Measurements from ENCODE around the gene DENND11. TPM values are rescaled to one million over a fixed set of nuclear protein-coding genes. Genes with fewer than 3 reads are reported as not detected.
"Not testable (repeated sequence)": the region's sequence is repeated elsewhere in the genome, so short reads cannot be mapped to it uniquely, and the experiment has no call there.

The DENND11 gene
- total and polyA plus RNA-seq, 9 of the 15 experiments (the other 6 are each of a cell fraction or from before 2014, with no cell fraction given): 0.07 to 1.1 (median 0.36) TPM

- FAIRE-seq; H2AFZ ChIP-seq (ENCODE audit: low read depth, low read length); intact Hi-C loops (cut with micrococcal nuclease); H3K9me1 ChIP-seq (ENCODE audit: control insufficient read depth, insufficient read depth, low read length); H3K4me2 ChIP-seq (ENCODE audit: insufficient read depth, low read length); H3K9me3 ChIP-seq (replicated peaks; ENCODE audit: control insufficient read depth, insufficient read depth, low read depth, low read length); H3K79me2 ChIP-seq (ENCODE audit: control insufficient read depth, insufficient read depth, low read length); CTCF ChIA-PET (ENCODE audit: low intra/inter-chr PET ratio); H4K20me1 ChIP-seq (replicated peaks; ENCODE audit: control insufficient read depth, insufficient read depth, low read length); BruUV-seq (replicated peaks); DNase-seq (ENCODE audit: extremely low read depth in 1 of 4, low spot score in 3 of 4); H3K4me1 ChIP-seq (replicated peaks in 1 of 2; ENCODE audit: control insufficient read depth in 2 of 2, insufficient read depth in 2 of 2, low read length in 2 of 2); H3K27ac ChIP-seq (ENCODE audit: extremely low read depth, low read depth, low read length); H3K4me3 ChIP-seq; ATAC-seq; H3K9ac ChIP-seq (ENCODE audit: insufficient read depth in 1 of 2, low read depth in 2 of 2, low read length in 2 of 2); in situ Hi-C loops (cut with MboI); H3K36me3 ChIP-seq (ENCODE audit: control insufficient read depth, insufficient read depth, low read length): not testable (repeated sequence)
- POLR2A ChIA-PET: interaction anchor here (0.8 to 1.5 kb wide), 2 partner anchors 9 to 22 kb away, joined by 3 read pairs; no protein-coding TSS in a partner anchor
- H3K27me3 ChIP-seq (ENCODE audit: control insufficient read depth in 2 of 2, insufficient read depth in 2 of 2, low read length in 2 of 2): peaks cover 29 to 37% of the 10 kb centered on the region in 2 experiments
- WGBS (ENCODE audit: insufficient coverage, low coverage, missing lambda C conversion rate): 3% methylated on average over 3 of the region's 3 CpGs
Measured at GRCh38 chr7:141689072-141689825, 12.7 kb downstream of the DENND11 start.

- no peaks in the 10 kb centered on the region for H3K9me3 ChIP-seq (replicated peaks; ENCODE audit: control insufficient read depth, insufficient read depth, low read depth, low read length)
- ChIA-PET POLR2A (no interaction called here), CTCF (ENCODE audit: low intra/inter-chr PET ratio) (no interaction called here)
- peaks cover 29 to 37% of the 10 kb centered on the region in 2 experiments for H3K27me3 ChIP-seq (ENCODE audit: control insufficient read depth in 2 of 2, insufficient read depth in 2 of 2, low read length in 2 of 2)
- in situ Hi-C loops (cut with MboI) (no loop called here), intact Hi-C loops (cut with micrococcal nuclease) (no loop called here)
- no peaks in the 10 kb centered on the region for H3K79me2 ChIP-seq (ENCODE audit: control insufficient read depth, insufficient read depth, low read length)
- no peak overlapping the region for H2AFZ ChIP-seq (ENCODE audit: low read depth, low read length)
- BruUV-seq (replicated peaks): no TSS peak
- FAIRE-seq (no peak), ATAC-seq (no peak), DNase-seq (ENCODE audit: extremely low read depth in 1 of 4, low spot score in 3 of 4) (no peak)
- H3K4me3 ChIP-seq: no peak overlapping the region
- H4K20me1 ChIP-seq (replicated peaks; ENCODE audit: control insufficient read depth, insufficient read depth, low read length): no peaks in the 10 kb centered on the region
- no peak overlapping the region for H3K9ac ChIP-seq (ENCODE audit: insufficient read depth in 1 of 2, low read depth in 2 of 2, low read length in 2 of 2)
- H3K36me3 ChIP-seq (ENCODE audit: control insufficient read depth, insufficient read depth, low read length): no peaks in the 10 kb centered on the region
- no peak overlapping the region for H3K4me2 ChIP-seq (ENCODE audit: insufficient read depth, low read length)
- H3K27ac ChIP-seq (ENCODE audit: extremely low read depth, low read depth, low read length): no peak overlapping the region
- 3% methylated on average over 5 of the region's 5 CpGs for WGBS (ENCODE audit: insufficient coverage, low coverage, missing lambda C conversion rate)
- H3K4me1 ChIP-seq (replicated peaks in 1 of 2; ENCODE audit: control insufficient read depth in 2 of 2, insufficient read depth in 2 of 2, low read length in 2 of 2): no peaks in the 10 kb centered on the region
- no peaks in the 10 kb centered on the region for H3K9me1 ChIP-seq (ENCODE audit: control insufficient read depth, insufficient read depth, low read length)
- TF ChIP-seq MTA1 (IDR thresholded peaks at IDR 0.05; ENCODE audit: borderline replicate concordance) (no peak), DDX20 (tag; IDR thresholded peaks at IDR 0.05; ENCODE audit: low read depth) (no peak), SP2 (IDR thresholded peaks at IDR 0.05; ENCODE audit: extremely low read depth, low read depth, low read length, poor library complexity, severe bottlenecking) (no peak), CXXC5 (CRISPR knock-in tag; IDR thresholded peaks at IDR 0.05) (no peak), KDM1A (IDR thresholded peaks at IDR 0.05) (no peak), E2F3 (CRISPR knock-in tag; IDR thresholded peaks at IDR 0.05) (no peak), NR3C1 (CRISPR knock-in tag; IDR thresholded peaks at IDR 0.05) (no peak)
- TF ChIP-seq, protein P1, sequence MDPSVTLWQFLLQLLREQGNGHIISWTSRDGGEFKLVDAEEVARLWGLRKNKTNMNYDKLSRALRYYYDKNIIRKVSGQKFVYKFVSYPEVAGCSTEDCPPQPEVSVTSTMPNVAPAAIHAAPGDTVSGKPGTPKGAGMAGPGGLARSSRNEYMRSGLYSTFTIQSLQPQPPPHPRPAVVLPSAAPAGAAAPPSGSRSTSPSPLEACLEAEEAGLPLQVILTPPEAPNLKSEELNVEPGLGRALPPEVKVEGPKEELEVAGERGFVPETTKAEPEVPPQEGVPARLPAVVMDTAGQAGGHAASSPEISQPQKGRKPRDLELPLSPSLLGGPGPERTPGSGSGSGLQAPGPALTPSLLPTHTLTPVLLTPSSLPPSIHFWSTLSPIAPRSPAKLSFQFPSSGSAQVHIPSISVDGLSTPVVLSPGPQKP (CRISPR knock-in tag; IDR thresholded peaks at IDR 0.05): no peak
- TF ChIP-seq, protein P2, sequence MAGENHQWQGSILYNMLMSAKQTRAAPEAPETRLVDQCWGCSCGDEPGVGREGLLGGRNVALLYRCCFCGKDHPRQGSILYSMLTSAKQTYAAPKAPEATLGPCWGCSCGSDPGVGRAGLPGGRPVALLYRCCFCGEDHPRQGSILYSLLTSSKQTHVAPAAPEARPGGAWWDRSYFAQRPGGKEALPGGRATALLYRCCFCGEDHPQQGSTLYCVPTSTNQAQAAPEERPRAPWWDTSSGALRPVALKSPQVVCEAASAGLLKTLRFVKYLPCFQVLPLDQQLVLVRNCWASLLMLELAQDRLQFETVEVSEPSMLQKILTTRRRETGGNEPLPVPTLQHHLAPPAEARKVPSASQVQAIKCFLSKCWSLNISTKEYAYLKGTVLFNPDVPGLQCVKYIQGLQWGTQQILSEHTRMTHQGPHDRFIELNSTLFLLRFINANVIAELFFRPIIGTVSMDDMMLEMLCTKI (IDR thresholded peaks at IDR 0.05; ENCODE audit: partially characterized antibody): no peak
- TF ChIP-seq, protein P3, sequence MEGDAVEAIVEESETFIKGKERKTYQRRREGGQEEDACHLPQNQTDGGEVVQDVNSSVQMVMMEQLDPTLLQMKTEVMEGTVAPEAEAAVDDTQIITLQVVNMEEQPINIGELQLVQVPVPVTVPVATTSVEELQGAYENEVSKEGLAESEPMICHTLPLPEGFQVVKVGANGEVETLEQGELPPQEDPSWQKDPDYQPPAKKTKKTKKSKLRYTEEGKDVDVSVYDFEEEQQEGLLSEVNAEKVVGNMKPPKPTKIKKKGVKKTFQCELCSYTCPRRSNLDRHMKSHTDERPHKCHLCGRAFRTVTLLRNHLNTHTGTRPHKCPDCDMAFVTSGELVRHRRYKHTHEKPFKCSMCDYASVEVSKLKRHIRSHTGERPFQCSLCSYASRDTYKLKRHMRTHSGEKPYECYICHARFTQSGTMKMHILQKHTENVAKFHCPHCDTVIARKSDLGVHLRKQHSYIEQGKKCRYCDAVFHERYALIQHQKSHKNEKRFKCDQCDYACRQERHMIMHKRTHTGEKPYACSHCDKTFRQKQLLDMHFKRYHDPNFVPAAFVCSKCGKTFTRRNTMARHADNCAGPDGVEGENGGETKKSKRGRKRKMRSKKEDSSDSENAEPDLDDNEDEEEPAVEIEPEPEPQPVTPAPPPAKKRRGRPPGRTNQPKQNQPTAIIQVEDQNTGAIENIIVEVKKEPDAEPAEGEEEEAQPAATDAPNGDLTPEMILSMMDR (IDR thresholded peaks at IDR 0.05 in 2 of 3, conservative IDR thresholded peaks at IDR 0.05 in 1 of 3; ENCODE audit: insufficient read depth in 2 of 3, low read depth in 1 of 3, low read length in 3 of 3): no peak
Measured at GRCh38 chr7:141688043-141688442, 13.9 kb downstream of the DENND11 start.
